Islet precursor cell (in vitro differentiated cells): Measurements from ENCODE around the gene SYNJ2.

ENCODE experiments used
- DNase-seq: peaks from one replicate; pipeline ENCODE4 v3.0.0-alpha.2; 2018

Gene SYNJ2

GRCh38 chr6:158015188-158015506 is 33.5 kb downstream of the SYNJ2 start:
- DNase-seq, result no peak

GRCh38 chr6:158016571-158017383 is 35.1 kb downstream of the SYNJ2 start:
- DNase-seq, result no peak

- DNase-seq, result no peak
These were observed 36.0 kb downstream of the SYNJ2 start for GRCh38 chr6:158017621-158018040.

GRCh38 chr6:158018041-158018771 is 36.5 kb downstream of the SYNJ2 start:
- no peak for DNase-seq

GRCh38 chr6:158018851-158019361 is 37.2 kb downstream of the SYNJ2 start:
- DNase-seq, result no peak

GRCh38 chr6:158019416-158019815 is 37.8 kb downstream of the SYNJ2 start:
- no peak for DNase-seq

GRCh38 chr6:158020272-158020711 is 38.6 kb downstream of the SYNJ2 start:
- no peak for DNase-seq

GRCh38 chr6:158020811-158021210 is 39.1 kb downstream of the SYNJ2 start:
- DNase-seq, result no peak

- DNase-seq, result no peak
These were observed 39.7 kb downstream of the SYNJ2 start for GRCh38 chr6:158021376-158021775.

GRCh38 chr6:158021814-158022748 is 40.4 kb downstream of the SYNJ2 start:
- DNase-seq, result no peak

GRCh38 chr6:158022749-158023596 is 41.3 kb downstream of the SYNJ2 start:
- DNase-seq, result no peak

- DNase-seq, result no peak
These were observed 41.9 kb downstream of the SYNJ2 start for GRCh38 chr6:158023597-158023939.

GRCh38 chr6:158024566-158025297 is 43.1 kb downstream of the SYNJ2 start:
- no peak for DNase-seq

GRCh38 chr6:158026054-158026900 is 44.6 kb downstream of the SYNJ2 start:
- peak; percentile 88 for DNase-seq

- DNase-seq, result no peak
These were observed 45.4 kb downstream of the SYNJ2 start for GRCh38 chr6:158026901-158027589.

- DNase-seq, result no peak
These were observed 46.1 kb downstream of the SYNJ2 start for GRCh38 chr6:158027590-158028285.

GRCh38 chr6:158028421-158028820 is 46.8 kb downstream of the SYNJ2 start:
- DNase-seq, result no peak

- DNase-seq, result no peak
These were observed 47.2 kb downstream of the SYNJ2 start for GRCh38 chr6:158028876-158029275.

- DNase-seq, result no peak
These were observed 48.1 kb downstream of the SYNJ2 start for GRCh38 chr6:158029668-158030230.
